Measurements from ENCODE around the gene GTF3C5. TPM values are rescaled to one million over a fixed set of nuclear protein-coding genes. Genes with fewer than 3 reads are reported as not detected.
"Not testable (repeated sequence)": the region's sequence is repeated elsewhere in the genome, so short reads cannot be mapped to it uniquely, and the experiment has no call there.

The GTF3C5 gene
- polyA plus RNA-seq, 3 donors, result 77.0 to 79.8 (median 77.9) TPM

DNA sequence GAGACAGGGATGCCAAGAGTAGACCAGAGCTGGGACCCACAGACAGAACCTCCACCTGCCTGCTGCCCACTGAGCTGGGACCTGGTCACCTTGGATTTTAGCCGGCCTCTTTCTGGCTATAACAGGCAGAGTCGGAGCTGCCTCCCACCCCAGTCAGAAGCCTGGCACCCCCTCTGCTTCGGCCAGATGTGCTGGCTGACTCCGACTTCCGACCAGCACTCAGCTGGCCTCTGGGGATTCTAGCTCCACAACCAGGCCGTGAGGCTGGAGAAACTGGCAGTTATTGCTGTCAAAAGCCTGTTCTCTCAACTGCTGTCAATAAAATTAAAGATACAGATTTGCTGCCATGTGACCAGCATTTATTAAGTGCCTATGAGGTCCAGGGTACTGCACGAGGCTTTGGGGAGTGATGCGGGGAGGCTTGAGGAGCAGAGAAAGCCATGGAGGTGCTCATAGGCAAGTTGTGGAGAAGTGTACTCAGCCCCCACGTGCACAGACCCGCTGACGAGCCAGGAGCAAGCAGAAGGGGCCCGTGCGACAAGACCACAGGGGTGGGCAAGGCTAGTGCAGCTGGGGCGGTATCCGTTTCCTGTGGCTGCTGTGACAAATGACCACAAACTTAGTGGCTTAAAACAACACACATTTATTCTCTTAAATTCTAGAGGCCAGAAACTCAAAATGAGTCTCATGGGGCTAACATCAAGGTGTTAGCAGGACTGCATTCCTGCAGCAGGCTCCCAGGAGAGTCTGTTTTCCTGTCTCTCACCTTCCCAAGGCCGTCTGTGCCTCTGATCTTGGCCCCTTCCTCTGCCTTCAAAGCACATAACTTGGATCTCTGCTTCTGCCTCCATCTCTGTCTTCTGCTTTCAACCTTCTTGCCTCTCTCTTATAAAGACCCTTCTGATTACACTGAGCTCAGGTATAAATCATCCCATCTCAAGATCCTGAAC, 39.2 kb upstream of the GTF3C5 start:
- DNase-seq, result no peak

GRCh38 chr9:132993511-132993939, 37.3 kb upstream of the GTF3C5 start:
- no peak for DNase-seq

- no peak for DNase-seq
Measured at GRCh38 chr9:132994410-132995120, 36.2 kb upstream of the GTF3C5 start.

DNA sequence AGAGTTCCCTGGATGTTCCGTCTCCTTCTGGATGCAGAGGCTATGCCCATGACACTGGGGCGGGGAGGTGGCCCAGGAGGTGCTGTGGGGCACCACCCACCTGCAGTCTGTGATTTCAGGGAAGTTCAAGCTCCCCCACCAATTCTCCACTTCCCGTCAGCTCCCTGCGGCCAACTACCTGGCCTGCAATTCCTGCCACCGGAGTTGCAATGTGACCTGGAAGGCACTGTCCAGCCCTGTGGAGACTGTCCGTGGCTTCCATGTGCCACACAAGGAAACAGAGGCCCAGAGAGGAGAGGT, 35.7 kb upstream of the GTF3C5 start:
- DNase-seq, result no peak

DNA sequence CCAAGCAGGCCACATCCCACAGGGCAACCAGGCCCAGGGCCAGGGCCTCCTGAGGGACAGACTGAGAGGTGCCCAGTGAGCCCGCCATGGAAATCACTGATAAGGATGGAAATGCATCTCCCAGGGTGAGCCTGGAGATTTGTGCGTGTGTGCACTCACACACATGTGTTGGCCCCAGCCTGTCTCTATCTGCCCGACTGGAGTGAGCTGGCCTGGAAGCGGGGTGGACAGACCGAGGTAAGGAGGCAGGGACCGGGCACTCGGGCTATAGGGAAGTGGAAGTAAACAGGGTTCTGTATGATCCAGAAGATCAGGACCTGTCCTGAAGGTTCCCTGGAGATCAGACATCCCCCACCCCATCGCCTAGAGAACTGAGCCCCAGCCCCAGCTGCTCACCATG, 34.9 kb upstream of the GTF3C5 start:
- no peak for DNase-seq

GRCh38 chr9:132996526-132996925, 34.3 kb upstream of the GTF3C5 start:
- DNase-seq, result no peak

- DNase-seq, result no peak
Measured at GRCh38 chr9:132997591-132997990, 33.2 kb upstream of the GTF3C5 start.

GRCh38 chr9:132998221-132998620, 32.6 kb upstream of the GTF3C5 start:
- not testable (repeated sequence) for DNase-seq

DNA sequence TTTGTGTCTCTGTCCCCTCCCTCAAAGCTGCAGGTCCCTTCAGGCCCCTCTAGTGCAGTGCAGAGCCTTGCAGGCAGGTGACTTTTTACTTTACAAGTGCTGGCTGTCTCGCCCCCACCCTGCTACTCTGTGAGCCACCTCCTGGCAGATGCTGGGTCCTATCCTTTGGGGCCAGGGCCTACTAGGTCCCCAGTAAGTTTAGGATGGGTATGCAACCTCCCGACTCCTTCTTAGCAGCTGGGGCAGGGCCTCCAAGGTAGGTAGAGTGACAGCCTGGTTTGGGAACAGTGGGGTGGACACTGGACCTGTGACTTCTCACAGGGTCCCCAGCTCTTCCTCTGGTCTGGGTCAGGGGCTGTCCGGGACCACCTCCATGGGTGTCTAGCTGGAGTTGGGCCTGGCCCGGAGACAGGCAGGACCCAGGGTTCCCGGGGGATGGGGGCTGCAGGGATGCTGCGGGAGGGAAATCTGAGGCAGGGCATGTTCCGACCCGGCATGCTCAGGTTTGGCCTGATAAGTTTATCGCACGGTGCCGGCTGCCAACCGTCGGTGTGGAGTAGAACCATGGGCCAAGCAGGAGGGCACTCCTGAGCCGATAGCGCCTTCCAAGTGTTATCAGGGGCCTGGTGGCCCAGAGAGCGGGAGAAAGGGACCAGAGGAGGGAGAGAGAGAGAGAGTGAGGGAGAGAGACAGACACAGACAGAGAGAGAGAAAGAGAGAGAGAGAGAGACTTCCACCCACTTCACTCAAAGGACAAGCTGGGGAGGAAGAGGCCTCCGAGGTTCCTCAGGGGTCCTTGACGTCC, 31.8 kb upstream of the GTF3C5 start:
- DNase-seq, result no peak

GRCh38 chr9:133002147-133003070, 28.4 kb upstream of the GTF3C5 start:
- DNase-seq, result no peak

DNA sequence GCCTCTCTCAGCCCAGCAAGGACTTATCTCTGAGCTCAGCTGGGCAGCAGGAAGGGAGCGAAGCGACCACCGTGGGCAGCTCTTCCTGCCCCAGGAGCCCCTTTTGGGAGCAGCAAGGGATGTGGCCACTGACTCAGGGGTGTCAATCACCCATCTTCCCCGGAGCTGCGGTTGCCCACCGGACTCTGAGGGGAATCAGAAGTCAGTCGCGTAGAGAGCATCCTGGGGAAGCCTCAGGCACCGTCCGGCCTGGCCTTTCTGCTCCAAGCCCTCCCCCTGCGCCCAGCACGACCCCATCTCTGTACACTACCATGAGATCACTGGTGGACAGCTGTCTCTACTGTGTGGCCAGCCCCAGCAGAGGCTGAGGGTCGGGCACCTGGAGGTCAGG, 27.7 kb upstream of the GTF3C5 start:
- no peak for DNase-seq

DNA sequence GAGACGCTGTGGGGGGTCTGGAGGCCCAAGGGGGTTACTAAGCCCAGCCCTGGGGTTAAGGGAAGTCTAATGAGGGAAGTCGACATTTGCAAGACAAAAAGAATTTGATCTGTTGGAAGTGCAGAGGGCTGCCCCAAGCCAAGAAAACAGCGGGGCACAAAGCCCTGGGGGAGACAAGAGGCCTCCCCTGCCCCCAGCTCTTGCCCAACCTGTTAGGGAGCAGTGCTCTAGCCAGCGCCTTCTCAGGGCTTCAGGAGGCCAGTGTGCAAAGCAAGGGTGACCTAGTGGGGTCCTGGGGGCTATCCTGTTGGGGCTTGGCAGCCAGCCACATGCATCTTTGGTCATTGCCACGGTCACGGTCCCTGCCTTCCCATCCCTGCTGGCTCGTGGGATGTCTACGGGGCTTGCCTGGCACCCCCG, 27.1 kb upstream of the GTF3C5 start:
- no peak for DNase-seq

GRCh38 chr9:133004091-133004998, 26.5 kb upstream of the GTF3C5 start:
- no peak for DNase-seq

- DNase-seq, result no peak
Measured at GRCh38 chr9:133004999-133005760, 25.6 kb upstream of the GTF3C5 start.

GRCh38 chr9:133005957-133006356, 24.8 kb upstream of the GTF3C5 start:
- DNase-seq, result no peak

- no peak for DNase-seq
Measured at GRCh38 chr9:133006731-133007352, 24.0 kb upstream of the GTF3C5 start.

- no peak for DNase-seq
Measured at GRCh38 chr9:133008406-133008805, 22.4 kb upstream of the GTF3C5 start.

DNA sequence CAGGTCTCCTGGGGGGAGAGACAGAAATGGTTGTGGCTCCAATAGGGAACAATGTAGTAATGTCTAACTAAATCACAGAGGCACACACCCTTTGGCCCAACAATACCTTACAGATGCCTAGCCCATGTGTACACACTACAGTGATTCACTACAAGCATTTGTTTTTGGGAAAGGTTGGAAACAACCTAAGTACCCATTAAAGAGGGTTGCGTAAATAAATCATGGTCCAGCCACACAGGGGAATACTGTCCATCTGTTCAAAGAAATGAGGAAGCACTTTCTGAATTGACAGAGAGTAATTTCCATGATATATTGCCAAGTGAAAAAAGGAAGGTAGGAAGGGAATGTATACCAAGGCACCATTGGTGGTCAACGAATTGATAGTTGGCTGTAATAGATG, 22.0 kb upstream of the GTF3C5 start:
- DNase-seq, result no peak

Measured in renal pelvis (tissue), 4 donors.